OCI-LY1 (cell line): ENCODE results near the gene CYTH3.

Experiments used
- H2AFZ ChIP-seq: fragments of 200-600 bp; sonication (generic), shearing (Covaris generic); 2 replicates; pipeline ENCODE4 v1.6.0; 2014; ENCODE audit warnings: antibody characterized with exemption, mild to moderate bottlenecking, low read length
- H3F3A ChIP-seq: fragments of 200-600 bp; sonication (generic), shearing (Covaris generic); 2 replicates; pipeline ENCODE4 v1.6.0; 2014; ENCODE audit warnings: mild to moderate bottlenecking, antibody characterized with exemption, low read length, moderate library complexity; ENCODE audit not compliant: insufficient read depth
- H3K27ac ChIP-seq: fragments of 200-600 bp; sonication (generic); 2 replicates; pipeline ENCODE4 v1.5.1; 2014; ENCODE audit warnings: low read length, mixed run types, mild to moderate bottlenecking, low read depth; ENCODE audit not compliant: poor library complexity, severe bottlenecking
- H3K27me3 ChIP-seq: fragments of 200-600 bp; sonication (generic); 2 replicates; pipeline ENCODE4 v1.6.0; 2014; ENCODE audit warnings: antibody characterized with exemption, mild to moderate bottlenecking, low read length, moderate library complexity; ENCODE audit not compliant: insufficient read depth
- H3K36me3 ChIP-seq: fragments of 200-600 bp; sonication (generic); 2 replicates; pipeline ENCODE4 v1.6.1; 2014; ENCODE audit warnings: mild to moderate bottlenecking, antibody characterized with exemption, low read length, moderate library complexity, mixed read lengths; ENCODE audit not compliant: insufficient read depth
- H3K4me1 ChIP-seq: fragments of 200-600 bp; sonication (generic); 2 replicates; pipeline ENCODE4 v1.5.1; 2014; ENCODE audit warnings: mild to moderate bottlenecking, low read length, moderate library complexity; ENCODE audit not compliant: insufficient read depth, severe bottlenecking
- H3K4me2 ChIP-seq: fragments of 200-600 bp; sonication (generic), shearing (Covaris generic); 2 replicates; pipeline ENCODE4 v1.6.1; 2014; ENCODE audit warnings: low read length
- H3K4me3 ChIP-seq: fragments of 200-600 bp; sonication (generic); 2 replicates; pipeline ENCODE4 v1.5.1; 2014; ENCODE audit warnings: low read length, low read depth, mild to moderate bottlenecking, mixed read lengths; ENCODE audit not compliant: poor library complexity, severe bottlenecking
- H3K79me2 ChIP-seq: fragments of 200-600 bp; shearing (Covaris generic); 2 replicates; pipeline ENCODE4 v1.6.1; 2016; ENCODE audit warnings: mixed run types, low read length, mixed read lengths; ENCODE audit not compliant: insufficient read depth
- H3K9ac ChIP-seq: fragments of 200-600 bp; sonication (generic), shearing (Covaris generic); 2 replicates; pipeline ENCODE4 v1.6.1; 2014; ENCODE audit warnings: mild to moderate bottlenecking, low read length, mixed read lengths
- H3K9me2 ChIP-seq: fragments of 200-600 bp; sonication (generic), shearing (Covaris generic); 2 replicates; pipeline ENCODE4 v1.6.1; 2014; ENCODE audit warnings: low read depth, mild to moderate bottlenecking, low read length, mixed read lengths
- H3K9me3 ChIP-seq: fragments of 200-600 bp; shearing (Covaris generic); 2 replicates; pipeline ENCODE4 v1.6.1; 2014; ENCODE audit warnings: low read length, mixed read lengths
- H4K20me1 ChIP-seq: fragments of 200-600 bp; sonication (generic), shearing (Covaris generic); 2 replicates; pipeline ENCODE4 v1.6.0; 2016; ENCODE audit warnings: mild to moderate bottlenecking, low read length; ENCODE audit not compliant: insufficient read depth
- EZH2 ChIP-seq: fragments of 200-600 bp; sonication (generic), shearing (Covaris generic); IDR thresholded peaks from 2 replicates; pipeline ENCODE4 v1.8.0; 2017; ENCODE audit warnings: borderline replicate concordance, mixed run types, mild to moderate bottlenecking, antibody characterized with exemption, low read length, moderate library complexity, mixed read lengths
- TF ChIP-seq, protein P1 (sequence below): fragments of 200-600 bp; sonication (generic), shearing (Covaris generic); IDR thresholded peaks from 2 replicates; pipeline ENCODE4 v1.5.1; 2017; ENCODE audit warnings: mild to moderate bottlenecking, antibody characterized with exemption, low read length, moderate library complexity, mixed read lengths

Gene CYTH3

DNA sequence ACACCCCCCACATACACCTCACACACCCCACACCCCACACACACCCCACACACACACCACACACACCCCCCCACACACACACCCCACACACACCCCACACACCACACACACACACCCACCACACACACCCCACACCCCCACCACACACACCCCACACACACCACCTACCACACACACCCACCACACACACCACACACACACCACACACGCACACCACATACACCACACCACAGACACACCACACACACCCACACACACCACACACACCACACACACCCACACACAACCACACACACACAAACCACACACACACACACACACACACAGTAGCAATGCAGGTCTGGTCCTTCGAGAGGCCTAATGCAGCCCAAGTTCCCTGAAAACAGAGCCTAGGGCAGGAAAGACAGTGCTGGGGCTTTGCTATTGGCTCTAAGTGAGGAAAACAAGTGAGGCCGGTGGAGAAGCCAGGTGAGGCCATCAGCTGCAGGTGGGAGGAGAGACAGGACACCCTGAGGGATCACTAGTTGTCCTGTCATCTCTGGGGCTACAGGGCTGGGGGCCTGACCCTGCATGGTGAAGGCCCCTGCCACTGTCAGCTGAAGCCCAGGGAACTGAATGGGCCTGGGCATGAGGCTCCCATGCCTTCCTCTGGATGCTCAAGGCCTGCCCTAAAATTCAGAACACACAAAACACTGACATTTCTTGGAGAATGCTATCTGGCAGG is 92.6 kb downstream of the CYTH3 start:
- Histone ChIP-seq H3K27me3 (0 out of 2 replicates have a peak, but pooled peaks cover 3% of the 10 kb centered on the region), H3K4me1 (no peaks in the 10 kb centered on the region), H4K20me1 (no peaks in the 10 kb centered on the region), H3K4me3 (no peak overlapping the region), H3K9me3 (no peaks in the 10 kb centered on the region), H3F3A (no peaks in the 10 kb centered on the region), H2AFZ (no peak overlapping the region), H3K79me2 (no peaks in the 10 kb centered on the region), H3K27ac (no peak overlapping the region), H3K9ac (no peak overlapping the region), H3K9me2 (no peaks in the 10 kb centered on the region), H3K4me2 (no peak overlapping the region), H3K36me3 (no peaks in the 10 kb centered on the region)
- TF ChIP-seq EZH2, result no peak
- TF ChIP-seq, protein P1, sequence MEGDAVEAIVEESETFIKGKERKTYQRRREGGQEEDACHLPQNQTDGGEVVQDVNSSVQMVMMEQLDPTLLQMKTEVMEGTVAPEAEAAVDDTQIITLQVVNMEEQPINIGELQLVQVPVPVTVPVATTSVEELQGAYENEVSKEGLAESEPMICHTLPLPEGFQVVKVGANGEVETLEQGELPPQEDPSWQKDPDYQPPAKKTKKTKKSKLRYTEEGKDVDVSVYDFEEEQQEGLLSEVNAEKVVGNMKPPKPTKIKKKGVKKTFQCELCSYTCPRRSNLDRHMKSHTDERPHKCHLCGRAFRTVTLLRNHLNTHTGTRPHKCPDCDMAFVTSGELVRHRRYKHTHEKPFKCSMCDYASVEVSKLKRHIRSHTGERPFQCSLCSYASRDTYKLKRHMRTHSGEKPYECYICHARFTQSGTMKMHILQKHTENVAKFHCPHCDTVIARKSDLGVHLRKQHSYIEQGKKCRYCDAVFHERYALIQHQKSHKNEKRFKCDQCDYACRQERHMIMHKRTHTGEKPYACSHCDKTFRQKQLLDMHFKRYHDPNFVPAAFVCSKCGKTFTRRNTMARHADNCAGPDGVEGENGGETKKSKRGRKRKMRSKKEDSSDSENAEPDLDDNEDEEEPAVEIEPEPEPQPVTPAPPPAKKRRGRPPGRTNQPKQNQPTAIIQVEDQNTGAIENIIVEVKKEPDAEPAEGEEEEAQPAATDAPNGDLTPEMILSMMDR, result no peak

DNA sequence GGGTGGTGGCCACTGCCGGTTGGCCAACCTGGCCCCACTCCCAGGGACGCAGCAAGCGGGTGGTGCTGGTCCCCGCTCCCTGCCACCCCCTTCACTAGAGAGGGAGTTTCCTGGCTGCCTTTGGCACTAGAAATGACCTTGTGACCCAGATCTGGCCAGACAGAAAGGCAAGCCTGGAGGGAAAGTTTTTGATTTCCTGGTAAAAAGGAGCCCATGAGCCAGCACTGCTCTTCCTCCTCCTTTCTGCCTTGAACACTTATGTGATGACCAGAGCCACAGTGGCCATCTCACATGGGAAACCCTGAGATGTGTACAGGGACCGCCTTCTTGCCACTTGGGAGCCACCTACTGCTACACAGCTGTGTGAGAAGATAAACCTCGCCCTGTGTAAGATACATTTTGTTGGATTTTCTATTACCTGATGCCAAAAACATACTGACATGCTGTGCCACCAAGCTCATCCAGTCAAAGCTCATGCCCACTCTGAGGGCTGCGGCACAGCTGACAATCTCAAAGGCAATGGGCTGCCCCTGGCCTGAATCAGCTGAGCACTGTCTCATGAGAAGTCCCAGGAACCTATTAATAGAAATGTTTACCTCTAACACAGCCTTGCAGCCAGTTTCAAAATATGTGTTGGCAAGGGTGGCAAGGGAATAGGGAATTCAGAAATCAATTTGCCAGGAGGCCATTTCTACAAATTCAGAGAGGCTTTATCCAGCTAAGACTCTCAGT is 94.0 kb downstream of the CYTH3 start:
- Histone ChIP-seq H3K9me3 (no peaks in the 10 kb centered on the region), H4K20me1 (no peaks in the 10 kb centered on the region), H3K4me1 (no peaks in the 10 kb centered on the region), H3K27ac (no peak overlapping the region), H2AFZ (no peak overlapping the region), H3K27me3 (0 out of 2 replicates have a peak, but pooled peaks cover under 1% of the 10 kb centered on the region), H3F3A (no peaks in the 10 kb centered on the region), H3K79me2 (no peaks in the 10 kb centered on the region), H3K9ac (no peak overlapping the region), H3K4me2 (no peak overlapping the region), H3K36me3 (no peaks in the 10 kb centered on the region), H3K9me2 (no peaks in the 10 kb centered on the region), H3K4me3 (no peak overlapping the region)
- TF ChIP-seq, protein P1, result no peak
- no peak for TF ChIP-seq EZH2

DNA sequence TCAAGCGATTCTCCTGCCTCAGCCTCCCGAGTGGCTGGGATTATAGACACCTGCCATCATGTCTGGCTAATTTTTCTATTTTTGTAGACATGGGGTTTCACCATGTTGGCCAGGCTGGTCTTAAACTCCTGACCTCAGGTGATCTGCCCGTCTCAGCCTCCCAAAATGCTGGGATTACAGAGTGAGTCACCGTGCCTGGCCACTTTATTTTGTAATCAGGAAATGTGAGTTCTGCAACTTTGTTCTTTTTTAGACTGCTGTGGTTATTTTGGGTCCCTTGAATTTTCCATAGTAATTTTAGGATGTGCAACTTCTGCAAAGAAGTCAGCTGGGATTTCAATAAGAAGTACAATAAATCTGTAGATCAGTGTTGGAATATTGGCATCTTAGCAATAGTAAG is 96.8 kb downstream of the CYTH3 start:
- no peak overlapping the region for H3K27ac ChIP-seq
- no peak overlapping the region for H3K4me2 ChIP-seq
- H3K36me3 ChIP-seq, result no peaks in the 10 kb centered on the region
- no peak overlapping the region for H3K4me3 ChIP-seq
- no peaks in the 10 kb centered on the region for H3K4me1 ChIP-seq
- no peak overlapping the region for H2AFZ ChIP-seq
- H3F3A ChIP-seq, result no peaks in the 10 kb centered on the region
- H3K79me2 ChIP-seq, result no peaks in the 10 kb centered on the region
- no peaks in the 10 kb centered on the region for H4K20me1 ChIP-seq
- H3K9me2 ChIP-seq, result no peaks in the 10 kb centered on the region
- no peak for TF ChIP-seq EZH2
- TF ChIP-seq, protein P1, result no peak
- H3K27me3 ChIP-seq, result no peaks in the 10 kb centered on the region
- no peaks in the 10 kb centered on the region for H3K9me3 ChIP-seq
- no peak overlapping the region for H3K9ac ChIP-seq
